Measurements from ENCODE around the gene NPR3.

Gene NPR3

DNA sequence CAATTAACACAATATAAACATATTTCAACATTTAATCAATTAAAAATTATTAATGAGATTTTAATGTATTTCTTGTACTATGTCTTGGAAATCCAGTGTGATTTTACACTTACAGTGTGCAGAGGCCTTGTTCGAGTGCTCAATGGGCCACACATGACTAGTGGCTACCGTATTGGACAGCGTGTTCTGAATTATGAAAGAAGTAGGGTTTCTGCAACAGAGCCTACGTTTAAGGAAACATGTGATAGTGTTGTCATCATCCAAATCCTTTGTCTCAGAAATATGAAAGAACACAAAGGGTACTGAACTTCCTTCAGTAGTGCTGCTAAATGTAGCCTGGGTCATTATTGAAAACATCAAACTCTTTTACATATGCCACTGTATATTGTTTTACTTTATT is 29.5 kb downstream of the NPR3 start:
- Histone ChIP-seq H3K9ac (ENCODE audit: low read length) (no peak overlapping the region), H2AK5ac (ENCODE audit: low read length, severe bottlenecking) (no peak overlapping the region), H2BK120ac (ENCODE audit: low read depth, low read length) (no peak overlapping the region), H3K79me1 (replicated peaks; ENCODE audit: low read length, poor library complexity, severe bottlenecking) (no peaks in the 10 kb centered on the region), H3K18ac (ENCODE audit: low read depth in 1 of 2, low read length in 2 of 2) (no peak overlapping the region), H4K8ac (ENCODE audit: low read length) (no peak overlapping the region), H3K9me3 (ENCODE audit: control insufficient read depth, low read length) (no peaks in the 10 kb centered on the region), H3K4me2 (ENCODE audit: low read length, poor library complexity, severe bottlenecking) (no peak overlapping the region), H2BK15ac (ENCODE audit: low read depth, poor library complexity, severe bottlenecking) (no peak overlapping the region), H3K4me3 (ENCODE audit: insufficient read depth in 1 of 2, low read depth in 1 of 2, low read length in 2 of 2) (no peak overlapping the region), H3K4ac (ENCODE audit: low read depth in 1 of 2, low read length in 2 of 2) (no peak overlapping the region), H3K36me3 (ENCODE audit: control insufficient read depth in 1 of 2, insufficient read depth in 2 of 2, low read depth in 1 of 2, low read length in 2 of 2) (peaks cover 0 to 12% of the 10 kb centered on the region in 2 experiments), H3K23ac (ENCODE audit: low read length in 2 of 2) (no peak overlapping the region), H2BK12ac (ENCODE audit: low read length in 2 of 2) (no peak overlapping the region), H3K4me1 (ENCODE audit: control insufficient read depth, insufficient read depth, low read depth, low read length) (no peaks in the 10 kb centered on the region), H3K27me3 (ENCODE audit: control insufficient read depth in 1 of 2, insufficient read depth in 1 of 2, low read length in 2 of 2) (no peaks in the 10 kb centered on the region), H4K91ac (ENCODE audit: low read length) (no peak overlapping the region), H3K14ac (ENCODE audit: low read length in 2 of 2) (no peak overlapping the region), H3K27ac (ENCODE audit: low read length, poor library complexity, severe bottlenecking) (no peak overlapping the region), H2BK5ac (ENCODE audit: low read depth, low read length, poor library complexity, severe bottlenecking) (no peak overlapping the region), H2AFZ (ENCODE audit: low read depth, low read length) (no peak overlapping the region)
- no peak for DNase-seq
- 94% methylated on average over 3 of the region's 4 CpGs for WGBS

DNA sequence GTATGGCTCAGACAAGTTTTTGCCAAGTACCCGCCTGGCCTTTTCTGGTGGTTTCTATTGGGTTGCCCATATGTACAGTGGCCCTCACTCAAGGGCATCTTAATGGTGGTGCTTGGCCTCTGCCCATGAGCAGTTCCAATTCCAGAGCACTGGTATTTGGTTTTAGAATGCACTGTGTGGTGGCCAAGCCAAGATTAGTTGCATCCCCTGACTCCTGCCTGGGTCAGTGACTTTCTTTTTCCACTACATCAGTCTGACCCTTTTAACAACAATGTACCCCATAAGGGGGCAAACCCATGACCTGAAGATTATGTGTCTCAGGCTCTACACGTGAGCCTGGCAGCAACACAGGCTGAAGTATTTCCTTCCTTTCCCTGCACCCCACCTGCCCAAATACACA is 34.2 kb downstream of the NPR3 start:
- Histone ChIP-seq H3K4me3 (ENCODE audit: insufficient read depth in 1 of 2, low read depth in 1 of 2, low read length in 2 of 2) (no peak overlapping the region), H4K91ac (ENCODE audit: low read length) (no peak overlapping the region), H2BK12ac (ENCODE audit: low read length in 2 of 2) (no peak overlapping the region), H3K27me3 (ENCODE audit: control insufficient read depth in 1 of 2, insufficient read depth in 1 of 2, low read length in 2 of 2) (no peaks in the 10 kb centered on the region), H4K8ac (ENCODE audit: low read length) (no peak overlapping the region), H3K27ac (ENCODE audit: low read length, poor library complexity, severe bottlenecking) (no peak overlapping the region), H3K14ac (ENCODE audit: low read length in 2 of 2) (no peak overlapping the region), H3K18ac (ENCODE audit: low read depth in 1 of 2, low read length in 2 of 2) (no peak overlapping the region), H3K4ac (ENCODE audit: low read depth in 1 of 2, low read length in 2 of 2) (no peak overlapping the region), H3K23ac (ENCODE audit: low read length in 2 of 2) (no peak overlapping the region), H3K4me2 (ENCODE audit: low read length, poor library complexity, severe bottlenecking) (no peak overlapping the region), H3K9me3 (ENCODE audit: control insufficient read depth, low read length) (peaks cover 12% of the 10 kb centered on the region), H3K36me3 (ENCODE audit: control insufficient read depth in 1 of 2, insufficient read depth in 2 of 2, low read depth in 1 of 2, low read length in 2 of 2) (peaks cover 0 to 5% of the 10 kb centered on the region in 2 experiments), H2BK15ac (ENCODE audit: low read depth, poor library complexity, severe bottlenecking) (no peak overlapping the region), H3K9ac (ENCODE audit: low read length) (no peak overlapping the region), H2BK5ac (ENCODE audit: low read depth, low read length, poor library complexity, severe bottlenecking) (no peak overlapping the region), H2AK5ac (ENCODE audit: low read length, severe bottlenecking) (no peak overlapping the region), H2AFZ (ENCODE audit: low read depth, low read length) (no peak overlapping the region), H2BK120ac (ENCODE audit: low read depth, low read length) (no peak overlapping the region), H3K4me1 (ENCODE audit: control insufficient read depth, insufficient read depth, low read depth, low read length) (no peaks in the 10 kb centered on the region), H3K79me1 (replicated peaks; ENCODE audit: low read length, poor library complexity, severe bottlenecking) (no peaks in the 10 kb centered on the region)
- WGBS: 58% methylated on average over 2 of the region's 2 CpGs
- no peak for DNase-seq

DNA sequence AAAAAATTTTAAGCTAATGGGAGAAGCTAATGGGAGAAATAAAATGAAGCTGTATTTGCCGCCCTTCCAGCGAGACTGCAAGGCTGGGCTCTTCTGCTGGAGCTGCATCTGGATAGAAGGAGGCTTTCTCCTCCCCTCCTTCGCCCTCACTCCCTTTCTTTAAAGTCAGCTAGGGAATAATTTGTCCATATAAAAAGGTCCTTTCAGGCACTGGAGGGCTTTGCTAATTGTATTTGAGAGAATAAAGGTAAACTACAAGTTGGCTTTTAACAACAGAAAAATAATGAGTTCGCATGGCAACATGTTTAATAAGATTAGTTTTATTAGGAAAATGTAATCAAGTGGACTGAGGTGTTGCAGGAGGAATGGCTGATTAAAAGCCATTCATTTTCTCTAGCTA is 41.3 kb downstream of the NPR3 start:
- Histone ChIP-seq H2BK12ac (ENCODE audit: low read length in 2 of 2) (no peak overlapping the region), H3K23ac (ENCODE audit: low read length in 2 of 2) (no peak overlapping the region), H3K4me3 (ENCODE audit: insufficient read depth in 1 of 2, low read depth in 1 of 2, low read length in 2 of 2) (no peak overlapping the region), H3K4ac (ENCODE audit: low read depth in 1 of 2, low read length in 2 of 2) (no peak overlapping the region), H3K36me3 (ENCODE audit: control insufficient read depth in 1 of 2, insufficient read depth in 2 of 2, low read depth in 1 of 2, low read length in 2 of 2) (peaks cover 0 to 2% of the 10 kb centered on the region in 2 experiments), H2AK5ac (ENCODE audit: low read length, severe bottlenecking) (no peak overlapping the region), H3K18ac (ENCODE audit: low read depth in 1 of 2, low read length in 2 of 2) (no peak overlapping the region), H3K14ac (ENCODE audit: low read length in 2 of 2) (no peak overlapping the region), H3K9ac (ENCODE audit: low read length) (no peak overlapping the region), H3K4me1 (ENCODE audit: control insufficient read depth, insufficient read depth, low read depth, low read length) (no peaks in the 10 kb centered on the region), H2BK120ac (ENCODE audit: low read depth, low read length) (no peak overlapping the region), H4K91ac (ENCODE audit: low read length) (no peak overlapping the region), H2AFZ (ENCODE audit: low read depth, low read length) (no peak overlapping the region), H2BK15ac (ENCODE audit: low read depth, poor library complexity, severe bottlenecking) (no peak overlapping the region), H3K27me3 (ENCODE audit: control insufficient read depth in 1 of 2, insufficient read depth in 1 of 2, low read length in 2 of 2) (no peaks in the 10 kb centered on the region), H3K27ac (ENCODE audit: low read length, poor library complexity, severe bottlenecking) (no peak overlapping the region), H3K79me1 (replicated peaks; ENCODE audit: low read length, poor library complexity, severe bottlenecking) (no peaks in the 10 kb centered on the region), H2BK5ac (ENCODE audit: low read depth, low read length, poor library complexity, severe bottlenecking) (no peak overlapping the region), H4K8ac (ENCODE audit: low read length) (no peak overlapping the region), H3K4me2 (ENCODE audit: low read length, poor library complexity, severe bottlenecking) (no peak overlapping the region), H3K9me3 (ENCODE audit: control insufficient read depth, low read length) (peaks cover 21% of the 10 kb centered on the region)
- WGBS: 88% methylated on average over 1 of the region's 4 CpGs
- DNase-seq: no peak

DNA sequence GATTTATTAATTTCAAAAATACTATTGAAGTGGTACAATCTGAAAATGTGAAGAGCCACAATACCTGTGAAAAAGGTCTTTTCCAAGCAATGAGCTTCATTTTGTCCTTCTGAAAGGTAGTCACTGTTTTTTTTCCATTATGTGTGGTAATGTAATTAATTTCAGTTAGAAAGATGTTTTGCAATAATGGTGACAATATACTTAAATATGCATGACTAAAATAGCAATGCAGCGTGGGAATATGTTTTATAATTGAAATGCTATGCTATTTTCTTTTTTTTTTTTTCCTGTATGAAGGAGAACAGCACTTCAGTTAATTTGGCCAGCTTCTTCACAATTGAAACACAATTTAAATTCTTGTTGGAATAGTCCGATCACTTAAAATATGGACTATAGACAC is 41.9 kb downstream of the NPR3 start:
- no peaks in the 10 kb centered on the region for H3K4me1 ChIP-seq (ENCODE audit: control insufficient read depth, insufficient read depth, low read depth, low read length)
- no peaks in the 10 kb centered on the region for H3K27me3 ChIP-seq (ENCODE audit: control insufficient read depth in 1 of 2, insufficient read depth in 1 of 2, low read length in 2 of 2)
- H3K9me3 ChIP-seq (ENCODE audit: control insufficient read depth, low read length): peaks cover 19% of the 10 kb centered on the region
- no peak overlapping the region for H3K27ac ChIP-seq (ENCODE audit: low read length, poor library complexity, severe bottlenecking)
- no peak overlapping the region for H2BK15ac ChIP-seq (ENCODE audit: low read depth, poor library complexity, severe bottlenecking)
- no peaks in the 10 kb centered on the region for H3K79me1 ChIP-seq (replicated peaks; ENCODE audit: low read length, poor library complexity, severe bottlenecking)
- H4K91ac ChIP-seq (ENCODE audit: low read length): no peak overlapping the region
- no peak overlapping the region for H3K9ac ChIP-seq (ENCODE audit: low read length)
- no peak overlapping the region for H3K4me3 ChIP-seq (ENCODE audit: insufficient read depth in 1 of 2, low read depth in 1 of 2, low read length in 2 of 2)
- no peak overlapping the region for H2AFZ ChIP-seq (ENCODE audit: low read depth, low read length)
- no peak overlapping the region for H3K18ac ChIP-seq (ENCODE audit: low read depth in 1 of 2, low read length in 2 of 2)
- H2BK120ac ChIP-seq (ENCODE audit: low read depth, low read length): no peak overlapping the region
- no peak overlapping the region for H3K14ac ChIP-seq (ENCODE audit: low read length in 2 of 2)
- no peak overlapping the region for H3K23ac ChIP-seq (ENCODE audit: low read length in 2 of 2)
- no peak overlapping the region for H2BK12ac ChIP-seq (ENCODE audit: low read length in 2 of 2)
- H2AK5ac ChIP-seq (ENCODE audit: low read length, severe bottlenecking): no peak overlapping the region
- no peak overlapping the region for H4K8ac ChIP-seq (ENCODE audit: low read length)
- H3K4ac ChIP-seq (ENCODE audit: low read depth in 1 of 2, low read length in 2 of 2): no peak overlapping the region
- DNase-seq: peak; percentile 38
- WGBS: no CpG with 5 or more reads among the region's 2 CpGs
- peaks cover 0 to 2% of the 10 kb centered on the region in 2 experiments for H3K36me3 ChIP-seq (ENCODE audit: control insufficient read depth in 1 of 2, insufficient read depth in 2 of 2, low read depth in 1 of 2, low read length in 2 of 2)
- no peak overlapping the region for H3K4me2 ChIP-seq (ENCODE audit: low read length, poor library complexity, severe bottlenecking)
- no peak overlapping the region for H2BK5ac ChIP-seq (ENCODE audit: low read depth, low read length, poor library complexity, severe bottlenecking)

All from mesenchymal stem cell (in vitro differentiated cells and primary cell).